NCI-H446 treated with DMSO at 0.1 percent for 48 hours (cell line): ENCODE data around the gene ZFTA.

ENCODE experiments used
- DNase-seq: peaks from one replicate; lab custom pipeline; 2025; lab: John Stamatoyannopoulos, UW

The ZFTA gene

GRCh38 chr11:63749624-63750023 is 19.0 kb downstream of the ZFTA start:
- DNase-seq, result no peak

GRCh38 chr11:63747011-63747410 is 21.6 kb downstream of the ZFTA start:
- DNase-seq, result no peak

GRCh38 chr11:63745304-63746170 is 23.0 kb downstream of the ZFTA start:
- DNase-seq, result no peak

GRCh38 chr11:63738720-63739360 is 29.7 kb downstream of the ZFTA start:
- peak; percentile 63 for DNase-seq

GRCh38 chr11:63737718-63738117 is 30.9 kb downstream of the ZFTA start:
- no peak for DNase-seq

- DNase-seq, result no peak
Observed at GRCh38 chr11:63736864-63737263, 31.7 kb downstream of the ZFTA start.

GRCh38 chr11:63729326-63729725 is 39.2 kb downstream of the ZFTA start:
- DNase-seq, result no peak

GRCh38 chr11:63720611-63721010 is 48.0 kb downstream of the ZFTA start:
- no peak for DNase-seq

- no peak for DNase-seq
Observed at GRCh38 chr11:63719987-63720386, 48.6 kb downstream of the ZFTA start.

- no peak for DNase-seq
Observed at GRCh38 chr11:63719001-63719400, 49.6 kb downstream of the ZFTA start.
